Uterus (tissue), 4 donors: ENCODE data around the gene INTS11. TPM values are rescaled to one million over a fixed set of nuclear protein-coding genes. Genes with fewer than 3 reads are reported as not detected.

ENCODE experiments used
- DNase-seq, 2 donors: peaks; one replicate each; pipeline ENCODE4 v3.0.0-alpha.2; 2019 to 2020
- H3K27ac ChIP-seq, 2 donors: fragments of 200-600 bp; sonication (generic); 1 replicate in 1 of 2; 2 replicates in 1 of 2; pipeline ENCODE4 v1.5.1; 2016 to 2018
- H3K27me3 ChIP-seq, 2 donors: fragments of 200-600 bp; sonication (generic); one replicate each; pipeline ENCODE4 v1.5.1; 2018 to 2019; ENCODE audit warnings: control low read depth in 1 of 2
- H3K36me3 ChIP-seq, 2 donors: fragments of 200-600 bp; sonication (generic); one replicate each; pipeline ENCODE4 v1.5.1; 2019; ENCODE audit warnings: control low read depth in 1 of 2
- H3K4me1 ChIP-seq, 2 donors: fragments of 200-600 bp; sonication (generic); one replicate each; pipeline ENCODE4 v1.5.1; 2018 to 2019; ENCODE audit warnings: control low read depth in 1 of 2
- H3K4me3 ChIP-seq, 2 donors: fragments of 200-600 bp; sonication (generic); 1 replicate in 1 of 2; 2 replicates in 1 of 2; pipeline ENCODE4 v1.5.1; 2018 to 2019; ENCODE audit warnings: mild to moderate bottlenecking in 1 of 2
- H3K9me3 ChIP-seq, 2 donors: fragments of 200-600 bp; sonication (generic); one replicate each; pipeline ENCODE4 v1.5.1; 2019; ENCODE audit warnings: control low read depth in 1 of 2
- POLR2A ChIP-seq, 2 donors: fragments of 450-650 bp; IDR thresholded peaks; one replicate each; pipeline ENCODE4 v1.6.1; 2016; ENCODE audit warnings: antibody characterized with exemption in 2 of 2, mild to moderate bottlenecking in 1 of 2, moderate library complexity in 1 of 2
- intact Hi-C: fragments of 100-400 bp; cut with DNase I; formaldehyde crosslinking; loops from one replicate; pipeline ENCODE4 v1.15.1; 2023; ENCODE audit warnings: low total_unique reads
- total RNA-seq, 4 donors: library from RNA; depleted of rRNA in 3 of 4; stranded (reverse); fragments of >200 nt in 3 of 4; gene quantifications; one replicate each; pipeline versions ENCODE4 v1.1.0 to v1.2.4, GENCODE V29; 2014 to 2023
- TF ChIP-seq, protein P1 (sequence below), 4 experiments: fragments of 200-600 bp in 2 of 4; fragments of 450-650 bp in 2 of 4; sonication (generic) in 2 of 4; IDR thresholded peaks; one replicate each; pipeline ENCODE4 v1.5.1; 2016 to 2019; ENCODE audit warnings: antibody characterized with exemption in 4 of 4, mild to moderate bottlenecking in 2 of 4, moderate library complexity in 1 of 4
- donor health status: DM: yes; HTN: yes; CAD: no.

Gene INTS11
- total RNA-seq, 4 donors from 2014 or later, result 45.6 to 277 (median 130) TPM

DNA sequence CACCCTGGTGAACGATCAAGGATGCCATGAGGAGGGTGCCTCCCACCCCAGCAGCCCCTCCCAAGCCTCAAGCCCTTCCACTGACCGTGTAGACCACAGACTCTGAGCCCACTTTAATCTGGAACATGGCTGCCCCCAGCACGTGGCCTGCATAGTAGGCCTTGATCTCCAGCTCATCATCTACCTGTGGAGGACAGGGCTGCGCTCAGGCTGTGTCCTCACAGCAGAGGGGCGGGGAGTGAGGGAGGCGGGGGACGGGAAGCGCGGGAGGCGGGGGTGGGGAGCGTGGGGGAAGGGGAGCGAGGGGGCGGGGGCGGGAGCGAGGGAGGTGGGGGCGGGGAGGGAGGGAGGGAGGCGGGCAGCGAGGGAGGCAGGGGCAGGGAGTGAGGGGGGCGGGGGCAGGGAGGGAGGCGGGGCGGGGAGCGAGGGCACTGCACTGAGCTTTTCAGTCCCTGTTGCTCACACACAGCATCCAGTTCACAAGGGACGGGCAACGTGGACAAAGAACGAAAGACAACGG is 9.0 kb downstream of the INTS11 start:
- no peaks in the 10 kb centered on the region for H3K9me3 ChIP-seq
- peak in 1 of 2 donors; percentile 70 for DNase-seq
- no peaks in the 10 kb centered on the region for H3K36me3 ChIP-seq
- no peaks in the 10 kb centered on the region for H3K27me3 ChIP-seq
- no peak for TF ChIP-seq POLR2A (IDR thresholded peaks at IDR 0.05)
- TF ChIP-seq, protein P1, sequence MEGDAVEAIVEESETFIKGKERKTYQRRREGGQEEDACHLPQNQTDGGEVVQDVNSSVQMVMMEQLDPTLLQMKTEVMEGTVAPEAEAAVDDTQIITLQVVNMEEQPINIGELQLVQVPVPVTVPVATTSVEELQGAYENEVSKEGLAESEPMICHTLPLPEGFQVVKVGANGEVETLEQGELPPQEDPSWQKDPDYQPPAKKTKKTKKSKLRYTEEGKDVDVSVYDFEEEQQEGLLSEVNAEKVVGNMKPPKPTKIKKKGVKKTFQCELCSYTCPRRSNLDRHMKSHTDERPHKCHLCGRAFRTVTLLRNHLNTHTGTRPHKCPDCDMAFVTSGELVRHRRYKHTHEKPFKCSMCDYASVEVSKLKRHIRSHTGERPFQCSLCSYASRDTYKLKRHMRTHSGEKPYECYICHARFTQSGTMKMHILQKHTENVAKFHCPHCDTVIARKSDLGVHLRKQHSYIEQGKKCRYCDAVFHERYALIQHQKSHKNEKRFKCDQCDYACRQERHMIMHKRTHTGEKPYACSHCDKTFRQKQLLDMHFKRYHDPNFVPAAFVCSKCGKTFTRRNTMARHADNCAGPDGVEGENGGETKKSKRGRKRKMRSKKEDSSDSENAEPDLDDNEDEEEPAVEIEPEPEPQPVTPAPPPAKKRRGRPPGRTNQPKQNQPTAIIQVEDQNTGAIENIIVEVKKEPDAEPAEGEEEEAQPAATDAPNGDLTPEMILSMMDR (IDR thresholded peaks at IDR 0.05), result no peak
- peak overlapping the region; percentile 91 to 96 for H3K27ac ChIP-seq
- no peak overlapping the region for H3K4me3 ChIP-seq
- H3K4me1 ChIP-seq, result peaks cover 19 to 21% of the 10 kb centered on the region in 2 donors
- intact Hi-C loops, result no loop called here

DNA sequence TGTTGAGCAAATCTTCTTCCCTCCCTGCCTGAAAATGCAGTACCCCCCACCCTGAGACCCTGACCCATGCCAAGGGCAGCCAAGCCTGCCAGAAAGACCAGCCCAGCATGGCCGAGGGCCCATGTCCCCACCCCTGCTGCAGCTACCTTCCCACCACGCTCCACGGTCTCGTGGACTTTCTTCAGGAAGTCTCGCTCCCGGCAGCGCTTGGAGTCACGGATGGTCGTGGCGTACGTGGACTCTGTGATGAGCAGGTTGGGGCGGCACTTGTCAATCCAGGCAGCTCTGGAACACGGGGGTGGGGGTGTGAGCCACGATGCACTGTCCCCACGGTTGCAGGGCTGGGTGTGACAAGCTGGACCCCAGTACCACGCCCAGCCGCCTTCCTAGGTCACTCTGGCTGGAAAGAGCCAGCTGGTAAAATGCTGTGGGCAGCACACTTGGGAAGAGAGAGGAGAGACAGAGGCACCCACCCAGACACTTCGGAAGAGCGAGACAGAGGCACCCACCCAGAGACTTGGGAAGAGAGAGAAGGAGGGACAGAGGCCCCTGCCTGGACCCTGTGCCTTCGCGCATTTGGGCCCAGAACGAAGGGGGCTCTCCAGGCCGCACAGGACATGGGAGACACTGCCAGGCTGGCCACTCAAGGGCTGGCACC is 9.7 kb downstream of the INTS11 start:
- intact Hi-C loops, result no loop called here
- DNase-seq, result no peak
- H3K4me3 ChIP-seq, result no peak overlapping the region
- H3K36me3 ChIP-seq, result no peaks in the 10 kb centered on the region
- no peaks in the 10 kb centered on the region for H3K27me3 ChIP-seq
- H3K27ac ChIP-seq, result peak overlapping the region; percentile 52 to 61
- H3K4me1 ChIP-seq, result peaks cover 15 to 21% of the 10 kb centered on the region in 2 donors
- TF ChIP-seq, protein P1 (IDR thresholded peaks at IDR 0.05), result no peak
- TF ChIP-seq POLR2A (IDR thresholded peaks at IDR 0.05), result no peak
- no peaks in the 10 kb centered on the region for H3K9me3 ChIP-seq

DNA sequence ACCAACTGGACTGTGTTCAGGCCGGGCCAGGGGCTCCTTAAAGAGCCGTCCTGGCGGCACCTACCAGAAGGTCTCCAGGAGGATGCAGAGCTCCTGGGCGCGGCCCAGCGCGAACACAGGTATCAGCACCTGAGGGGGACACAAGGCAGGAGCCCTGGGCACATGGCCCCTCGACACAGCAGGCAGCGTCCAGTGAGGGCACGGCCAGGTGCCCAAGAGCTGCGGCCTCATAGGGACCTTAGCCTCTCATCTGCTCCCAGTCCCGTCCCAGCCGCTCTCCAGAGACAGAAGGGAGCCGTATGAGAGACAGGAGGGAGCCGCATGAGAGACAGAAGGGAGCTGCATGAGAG is 10.2 kb downstream of the INTS11 start:
- H3K9me3 ChIP-seq, result no peaks in the 10 kb centered on the region
- no peak for DNase-seq
- intact Hi-C loops, result no loop called here
- no peak overlapping the region for H3K27ac ChIP-seq
- H3K4me1 ChIP-seq, result peaks cover 15 to 19% of the 10 kb centered on the region in 2 donors
- no peaks in the 10 kb centered on the region for H3K27me3 ChIP-seq
- H3K36me3 ChIP-seq, result no peaks in the 10 kb centered on the region
- no peak overlapping the region for H3K4me3 ChIP-seq
- TF ChIP-seq POLR2A (IDR thresholded peaks at IDR 0.05), result no peak
- TF ChIP-seq, protein P1 (IDR thresholded peaks at IDR 0.05), result no peak

DNA sequence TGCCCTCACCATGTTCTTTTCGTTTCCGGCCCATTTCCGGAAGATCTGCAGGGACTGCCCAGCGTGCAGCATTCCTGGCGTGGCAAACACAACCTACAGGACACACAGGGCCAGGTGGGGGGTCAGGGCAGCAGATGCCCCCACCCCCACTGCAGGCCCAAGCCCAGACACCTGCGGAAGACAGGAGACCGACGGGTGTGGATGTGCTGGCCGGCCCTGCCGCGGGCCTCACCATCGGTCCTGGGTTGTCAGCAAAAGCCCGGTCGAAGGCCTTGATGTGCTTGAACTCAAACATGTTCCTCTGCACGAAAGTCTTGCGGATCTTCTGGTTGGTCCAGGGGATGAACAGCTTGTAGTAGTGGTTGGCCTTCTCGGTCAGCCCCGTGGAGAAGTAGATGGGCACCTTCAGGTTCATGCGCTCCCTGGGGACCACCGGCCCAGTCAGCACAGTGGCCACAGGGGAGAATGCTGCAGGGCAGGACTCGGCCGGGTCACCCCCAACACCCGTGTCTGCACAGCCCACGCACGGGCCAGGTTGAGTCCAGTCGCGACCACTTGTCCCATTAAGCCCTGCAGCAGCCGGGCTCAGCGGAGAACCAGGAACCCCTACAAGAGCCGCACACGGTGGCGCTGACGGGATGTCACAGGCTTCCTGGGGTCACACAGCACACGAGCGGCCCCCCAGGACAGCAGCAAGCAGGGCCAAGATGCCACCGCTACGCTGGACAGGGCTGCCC is 10.8 kb downstream of the INTS11 start:
- intact Hi-C loops, result no loop called here
- TF ChIP-seq POLR2A (IDR thresholded peaks at IDR 0.05), result no peak
- TF ChIP-seq, protein P1 (IDR thresholded peaks at IDR 0.05), result no peak
- Histone ChIP-seq H3K4me1 (peaks cover 12 to 13% of the 10 kb centered on the region in 2 donors), H3K27ac (no peak overlapping the region), H3K4me3 (no peak overlapping the region), H3K36me3 (no peaks in the 10 kb centered on the region), H3K9me3 (no peaks in the 10 kb centered on the region), H3K27me3 (no peaks in the 10 kb centered on the region)
- DNase-seq, result no peak
